Eye (tissue), 1 donor: ENCODE data around the gene ALDH18A1.
"Not testable (repeated sequence)": the region's sequence is repeated elsewhere in the genome, so short reads cannot be mapped to it uniquely, and the experiment has no call there.

Experiments
- DNase-seq: peaks from one replicate; pipeline ENCODE4 v3.0.0-alpha.2; 2015

The ALDH18A1 gene

GRCh38 chr10:95648138-95648537 is 8.4 kb downstream of the ALDH18A1 start:
- DNase-seq: no peak

- DNase-seq: no peak
Observed at GRCh38 chr10:95646160-95646559, 10.4 kb downstream of the ALDH18A1 start.

DNA sequence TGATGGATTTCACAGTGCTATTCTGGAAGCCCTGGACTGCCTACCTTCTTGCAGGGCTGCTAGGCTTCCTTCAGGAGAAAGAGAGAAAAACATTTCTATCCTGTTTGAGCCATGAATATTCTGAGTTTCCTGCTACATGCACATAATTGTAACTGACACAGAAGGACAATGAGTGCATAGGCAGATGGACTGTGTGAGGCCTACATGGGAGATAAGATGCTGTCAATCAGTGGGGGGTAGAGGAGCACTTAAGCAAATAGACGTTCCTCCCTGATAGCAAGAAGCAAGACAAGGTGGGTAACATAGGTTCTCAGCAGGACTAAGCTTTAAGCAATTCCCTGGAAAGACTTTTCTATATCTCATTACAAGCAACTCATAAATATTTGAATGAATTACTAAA is 11.6 kb downstream of the ALDH18A1 start:
- peak; percentile 8 for DNase-seq

- DNase-seq: no peak
Observed at GRCh38 chr10:95640891-95641315, 15.6 kb downstream of the ALDH18A1 start.

DNA sequence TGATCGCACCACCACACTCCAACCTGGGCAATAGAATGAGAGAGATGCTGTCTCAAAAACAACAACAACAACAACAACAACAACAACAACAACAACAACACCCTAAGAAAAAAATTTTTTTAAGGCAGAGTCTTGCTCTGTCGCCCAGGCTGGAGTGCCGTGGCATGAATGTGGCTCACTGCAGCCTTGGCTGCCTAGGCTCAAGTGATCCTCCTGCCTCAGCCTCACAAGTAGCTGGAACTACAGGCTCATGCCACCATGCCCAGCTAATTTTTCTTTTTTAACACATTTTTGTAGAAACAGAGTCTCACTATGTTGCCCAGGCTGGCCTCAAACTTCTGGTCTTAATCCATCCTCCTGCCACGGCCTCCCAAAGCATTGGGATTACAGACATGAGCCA is 18.6 kb downstream of the ALDH18A1 start:
- no peak for DNase-seq

GRCh38 chr10:95637140-95637539 is 19.4 kb downstream of the ALDH18A1 start:
- DNase-seq: no peak

DNA sequence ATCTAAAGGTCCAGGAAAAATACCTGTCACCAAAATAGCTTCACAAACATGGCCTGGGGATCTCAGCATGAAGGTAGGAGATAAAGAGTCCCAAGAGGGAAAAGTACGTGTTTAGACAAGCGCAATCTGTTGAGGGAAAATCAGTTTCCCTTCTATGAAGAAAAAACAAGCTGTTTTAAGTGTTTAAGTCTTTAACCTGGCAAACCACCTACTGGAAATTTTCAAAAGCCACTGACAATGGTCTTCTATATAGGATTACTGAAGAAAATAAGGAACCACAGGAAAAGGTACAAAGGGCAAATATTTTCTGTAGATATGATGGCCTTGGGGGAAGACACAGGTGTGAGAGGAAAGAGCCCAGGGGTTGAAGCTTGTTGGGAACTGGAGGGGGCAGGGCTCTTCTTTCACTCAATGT is 21.2 kb downstream of the ALDH18A1 start:
- DNase-seq: no peak

GRCh38 chr10:95628786-95629185 is 27.7 kb downstream of the ALDH18A1 start:
- DNase-seq: no peak

DNA sequence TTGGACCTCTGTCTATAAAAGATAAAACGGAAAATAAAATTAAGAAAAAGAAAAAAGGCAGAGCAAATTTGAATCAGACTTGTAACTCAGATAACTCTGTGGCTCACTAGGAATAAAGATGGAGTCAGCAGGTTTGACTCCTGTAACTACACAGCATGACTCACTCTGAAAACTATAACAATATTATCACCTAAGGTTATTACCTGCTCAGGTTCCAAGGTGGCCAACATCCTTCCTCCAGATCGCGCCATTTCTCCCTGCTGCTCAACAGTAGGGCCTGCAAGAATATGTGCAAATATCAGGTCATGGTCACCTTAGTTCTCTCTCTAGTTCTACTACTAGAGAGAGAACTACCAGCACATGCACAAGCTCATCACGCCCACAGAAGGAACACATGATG is 30.0 kb downstream of the ALDH18A1 start:
- DNase-seq: no peak

DNA sequence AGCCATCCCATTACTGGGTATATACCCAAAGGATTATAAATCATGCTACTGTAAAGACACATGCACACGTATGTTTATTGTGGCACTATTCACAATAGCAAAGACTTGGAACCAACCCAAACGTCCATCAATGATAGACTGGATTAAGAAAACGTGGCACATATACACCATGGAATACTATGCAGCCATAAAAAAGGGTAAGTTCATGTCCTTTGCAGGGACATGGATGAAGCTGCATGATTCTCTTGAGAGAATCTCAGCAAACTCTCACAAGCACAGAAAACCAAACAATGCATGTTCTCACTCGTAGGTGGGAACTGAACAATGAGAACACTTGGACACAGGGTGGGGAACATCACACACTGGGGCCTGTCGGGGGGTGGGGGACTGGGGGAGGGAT is 36.1 kb downstream of the ALDH18A1 start:
- DNase-seq: not testable (repeated sequence)

- no peak for DNase-seq
Observed at GRCh38 chr10:95618101-95618500, 38.4 kb downstream of the ALDH18A1 start.

DNA sequence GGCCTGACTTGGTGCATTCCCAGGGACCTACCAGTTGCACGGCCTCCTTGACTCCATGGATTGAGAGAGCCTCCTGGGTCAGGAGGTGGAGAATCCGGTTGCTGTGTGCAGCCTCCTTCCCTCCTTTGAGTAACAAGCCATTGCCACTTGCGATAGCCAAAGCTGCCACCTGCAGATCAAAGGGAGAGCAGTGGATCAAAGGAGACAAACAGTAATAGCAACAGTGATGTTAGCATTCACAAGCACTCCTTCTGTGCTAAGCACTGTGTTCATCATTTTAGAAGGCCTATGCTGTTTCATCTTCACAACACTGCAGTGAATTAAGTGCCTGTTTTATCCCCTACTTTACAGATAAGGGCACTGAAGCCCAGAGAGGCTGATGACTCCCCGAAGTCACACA is 40.1 kb downstream of the ALDH18A1 start:
- no peak for DNase-seq

DNA sequence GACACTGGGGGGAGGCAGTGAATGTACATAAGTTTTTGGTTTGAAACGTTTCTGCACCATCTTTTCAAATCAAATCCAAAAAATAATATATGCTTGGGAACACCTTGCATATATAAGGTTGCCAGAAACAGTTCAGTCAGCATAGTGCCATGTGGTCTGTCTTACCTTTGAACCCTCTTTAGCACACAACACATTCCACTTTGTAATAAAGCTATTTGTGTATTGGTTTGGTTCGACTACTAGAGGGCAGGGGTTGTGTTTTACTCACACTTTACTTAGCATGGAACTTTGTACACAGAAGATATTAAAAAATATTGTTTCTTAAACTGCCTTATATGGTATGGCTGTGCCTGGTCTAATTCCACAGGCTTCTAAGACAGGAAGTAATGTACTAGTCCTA is 43.2 kb downstream of the ALDH18A1 start:
- DNase-seq: no peak

GRCh38 chr10:95610727-95611126 is 45.8 kb downstream of the ALDH18A1 start:
- no peak for DNase-seq

DNA sequence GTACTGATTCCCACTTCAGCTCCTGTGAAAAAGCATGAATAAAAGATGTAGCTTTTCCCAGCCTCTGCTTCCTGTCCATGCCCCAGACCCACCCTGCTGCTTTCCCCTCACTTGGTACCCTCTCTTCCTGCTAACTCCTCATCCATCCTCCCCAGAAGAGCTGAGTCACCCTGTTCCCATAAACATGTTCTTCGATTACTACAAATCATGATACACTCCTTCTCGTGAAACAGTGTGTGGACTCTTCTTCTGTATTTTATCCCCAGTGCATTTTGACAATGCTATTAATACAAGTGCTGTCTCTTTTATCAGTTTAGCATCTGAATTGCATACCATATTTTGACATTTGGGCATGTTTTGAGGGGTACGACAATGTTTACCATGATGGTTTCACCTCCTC is 49.6 kb downstream of the ALDH18A1 start:
- DNase-seq: no peak

DNA sequence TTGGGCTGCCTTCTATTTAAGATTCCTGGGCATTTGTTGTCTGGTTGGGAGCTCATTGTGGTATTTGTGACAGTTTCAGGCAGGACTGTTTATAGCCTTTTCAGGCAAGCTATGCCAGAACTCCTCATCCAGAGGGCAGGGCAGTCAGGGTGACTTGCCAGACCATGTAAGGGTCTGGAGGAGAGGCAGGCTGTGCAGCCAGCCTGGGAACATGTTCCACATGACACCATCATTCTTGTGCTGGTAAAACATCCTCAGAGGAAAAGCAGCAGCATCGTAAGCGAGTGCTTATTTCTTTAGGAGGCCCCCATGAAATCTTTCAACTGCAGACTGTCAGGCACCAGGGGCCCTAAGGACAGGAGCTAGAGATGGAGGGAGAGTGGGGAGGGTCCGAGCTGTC is 51.3 kb downstream of the ALDH18A1 start:
- DNase-seq: no peak

- no peak for DNase-seq
Observed at GRCh38 chr10:95604630-95605029, 51.9 kb downstream of the ALDH18A1 start.

- no peak for DNase-seq
Observed at GRCh38 chr10:95602382-95602781, 54.1 kb downstream of the ALDH18A1 start.

- DNase-seq: peak; percentile 96
Observed at GRCh38 chr10:95601116-95601719, 55.3 kb downstream of the ALDH18A1 start.

DNA sequence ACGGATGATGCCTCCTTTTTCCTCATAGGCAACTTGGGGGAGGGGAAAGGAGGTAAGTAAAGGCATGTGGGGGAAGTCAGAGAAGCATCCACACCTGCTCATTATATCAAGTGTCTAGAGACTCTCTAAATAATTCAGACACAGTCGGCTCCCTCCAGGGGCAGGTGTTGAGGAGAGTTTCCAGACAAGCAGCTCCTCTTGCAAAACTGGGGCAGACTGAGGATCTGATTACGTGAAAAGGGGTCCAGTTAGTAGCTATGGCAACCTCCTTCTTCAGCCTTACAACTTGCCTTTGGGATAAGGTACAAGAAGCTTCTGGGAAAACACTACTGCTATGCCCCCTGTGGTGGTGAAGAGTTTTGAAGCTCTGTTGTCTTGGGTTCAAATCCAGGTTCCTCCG is 56.4 kb downstream of the ALDH18A1 start:
- DNase-seq: no peak

GRCh38 chr10:95597788-95598187 is 58.7 kb downstream of the ALDH18A1 start:
- no peak for DNase-seq

GRCh38 chr10:95588025-95588424 is 68.5 kb downstream of the ALDH18A1 start:
- DNase-seq: no peak

DNA sequence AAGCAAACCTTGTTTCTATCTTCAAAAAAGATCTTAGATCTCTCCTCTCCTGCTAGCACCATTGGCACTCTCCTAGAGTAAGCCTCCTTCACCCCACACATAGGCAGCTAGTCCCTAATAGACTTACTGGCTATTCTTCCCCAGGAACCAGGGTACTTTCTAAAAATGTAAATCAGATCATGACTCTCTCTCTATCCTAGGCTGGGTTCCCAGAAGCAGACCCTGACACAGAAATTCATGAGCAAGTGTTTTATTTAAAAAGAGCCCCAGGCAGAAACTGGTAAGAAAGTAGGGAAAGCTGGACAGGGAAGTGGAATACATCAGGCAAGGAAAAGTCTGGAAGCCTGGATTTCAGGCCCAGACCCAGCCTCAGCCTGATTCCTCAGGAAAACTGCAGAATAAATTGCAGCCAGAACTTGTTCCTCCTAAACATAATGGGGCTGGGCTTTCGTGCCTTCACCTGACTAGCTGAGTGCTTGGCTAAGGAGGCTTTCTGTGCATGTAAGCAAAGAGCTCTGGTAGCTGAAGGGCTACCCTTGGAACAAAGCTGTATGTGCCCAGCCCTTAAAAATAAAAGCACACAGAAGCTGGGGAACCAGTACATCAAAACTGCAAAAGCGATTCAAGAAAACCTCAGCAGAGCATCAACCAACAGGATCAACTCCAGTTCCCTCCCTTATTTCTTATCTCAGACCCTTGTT is 76.5 kb downstream of the ALDH18A1 start:
- DNase-seq: no peak

DNA sequence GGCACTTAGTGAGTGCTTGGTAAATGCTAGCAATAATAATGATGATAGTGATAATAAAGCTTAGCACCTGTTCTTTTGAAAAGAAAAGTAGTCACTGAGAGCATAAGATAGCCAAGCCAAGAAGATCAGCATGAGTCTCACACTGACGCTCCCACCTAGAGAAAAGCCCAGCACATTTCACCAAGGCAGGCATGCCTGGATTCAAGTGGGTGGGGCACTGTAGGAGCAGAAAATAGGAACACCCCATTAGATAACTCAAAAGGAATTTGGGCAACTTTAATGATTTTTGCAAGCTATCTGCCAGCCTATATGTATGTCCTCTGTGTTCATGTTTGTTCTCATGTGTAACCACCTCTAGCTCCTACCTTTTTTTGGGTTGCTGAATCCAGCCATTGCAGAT is 77.2 kb downstream of the ALDH18A1 start:
- DNase-seq: no peak

DNA sequence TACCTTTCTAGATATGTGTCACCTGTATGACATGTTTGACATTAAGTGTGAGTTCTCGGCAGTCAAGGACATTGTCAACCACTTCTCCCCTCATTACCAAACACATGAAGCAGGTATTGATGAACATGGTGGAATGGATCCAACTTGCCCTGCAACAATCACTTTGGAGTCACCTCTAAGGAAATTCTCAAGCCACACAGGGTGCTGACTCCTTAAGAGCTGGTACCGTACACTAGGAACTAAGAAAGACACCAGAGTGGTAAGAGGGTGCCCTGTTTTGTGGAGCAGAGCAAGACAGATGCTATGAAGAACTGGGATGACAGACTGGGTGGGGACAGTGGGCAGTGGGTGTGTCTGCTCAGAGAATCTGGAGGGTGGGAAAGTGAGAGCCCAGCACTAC is 77.9 kb downstream of the ALDH18A1 start:
- DNase-seq: no peak
